Islet of Langerhans (tissue), 1 donor: ENCODE results near the gene AUH.

Source experiments
- FAIRE-seq: peaks from one replicate; lab custom pipeline; 2011; peaks lifted over from hg19 to GRCh38; lab: Jason Lieb, UNC

The AUH gene

GRCh38 chr9:91187965-91188344 is 173.8 kb downstream of the AUH start:
- no peak for FAIRE-seq

- FAIRE-seq = no peak
Measured at GRCh38 chr9:91187311-91187964, 174.3 kb downstream of the AUH start.

GRCh38 chr9:91186632-91187108 is 175.0 kb downstream of the AUH start:
- FAIRE-seq = no peak

GRCh38 chr9:91185193-91185886 is 176.4 kb downstream of the AUH start:
- no peak for FAIRE-seq

GRCh38 chr9:91182429-91183225 is 179.1 kb downstream of the AUH start:
- no peak for FAIRE-seq

GRCh38 chr9:91181541-91181940 is 180.2 kb downstream of the AUH start:
- no peak for FAIRE-seq

GRCh38 chr9:91180930-91181268 is 180.8 kb downstream of the AUH start:
- FAIRE-seq = no peak

DNA sequence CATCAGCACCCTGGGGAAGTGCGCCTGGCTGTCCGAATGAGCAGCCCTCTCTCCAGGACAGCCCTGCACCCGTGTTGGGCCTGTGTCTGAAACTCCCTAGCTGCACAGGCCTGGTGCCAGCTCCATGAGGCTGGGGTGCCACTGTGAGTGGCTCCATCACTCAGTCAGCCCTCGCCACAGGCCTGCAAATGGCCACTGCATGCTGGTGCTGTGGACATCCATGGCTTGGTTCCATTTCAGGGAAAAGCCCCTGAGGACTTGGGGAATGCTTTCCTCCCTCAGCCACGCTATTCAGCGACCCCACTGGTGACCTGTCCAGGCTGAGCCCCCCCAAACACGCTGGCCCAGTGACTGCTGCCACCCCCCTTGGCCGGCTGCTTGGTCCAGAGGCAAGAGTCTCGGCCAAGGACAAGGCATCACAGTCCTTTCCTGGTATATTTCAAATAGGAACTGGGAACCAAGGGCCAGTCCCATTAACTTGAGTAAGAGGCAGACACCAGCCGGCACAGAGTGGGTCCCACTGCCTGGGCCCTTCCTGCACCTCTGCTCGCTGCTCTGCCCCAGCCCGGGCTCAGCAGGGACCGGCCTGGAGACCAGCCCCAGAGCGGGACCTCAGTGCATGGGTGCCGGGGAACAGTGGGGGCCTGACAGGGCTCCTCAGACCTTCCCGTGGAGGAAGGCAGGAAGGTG is 181.3 kb downstream of the AUH start:
- no peak for FAIRE-seq

GRCh38 chr9:91179237-91180138 is 182.2 kb downstream of the AUH start:
- no peak for FAIRE-seq

DNA sequence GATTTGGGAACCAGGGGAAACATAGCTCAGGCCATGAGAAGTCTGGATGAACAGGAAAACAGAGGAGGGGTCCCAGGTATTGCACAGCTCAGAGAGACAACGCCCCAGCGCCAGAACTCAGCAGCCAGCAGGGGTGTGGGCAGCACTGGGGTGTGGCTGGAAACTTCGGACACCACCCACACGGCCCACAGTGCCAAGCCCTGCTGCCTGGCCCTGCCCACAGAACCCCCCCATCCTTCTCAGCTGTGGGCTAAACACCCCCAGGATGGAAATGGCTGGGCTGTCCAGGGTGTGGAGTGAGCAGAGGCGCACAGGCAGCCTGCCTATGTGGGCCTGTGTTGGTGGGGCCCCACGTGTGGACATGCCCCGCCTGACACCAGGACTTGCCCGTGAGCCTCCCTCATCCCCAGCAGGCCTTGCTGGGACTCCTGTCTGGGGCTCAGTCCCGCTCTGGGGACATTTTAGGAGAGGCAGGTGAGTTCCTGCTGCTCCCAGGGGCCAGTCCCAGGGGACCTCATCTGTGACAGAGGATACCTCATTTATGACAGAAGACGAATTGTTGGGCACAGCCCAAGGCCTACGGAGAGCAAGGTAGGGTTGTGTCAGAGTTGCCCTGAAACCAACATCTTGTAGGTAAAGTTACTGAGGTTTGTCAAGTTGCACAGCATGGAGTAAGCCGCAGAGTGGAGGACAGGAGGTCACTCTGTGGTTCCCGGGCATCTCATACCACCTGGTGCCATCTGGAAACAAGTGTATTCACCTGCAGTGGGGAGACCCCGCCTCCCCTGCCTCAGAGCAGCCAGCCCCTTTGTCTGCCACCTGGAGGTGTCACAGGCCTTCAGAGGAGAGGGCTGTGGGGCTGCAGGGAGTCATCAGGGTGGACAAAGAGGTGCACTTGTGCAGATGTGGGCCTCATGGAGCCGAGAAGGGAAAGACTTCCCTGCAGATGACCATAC is 183.2 kb downstream of the AUH start:
- no peak for FAIRE-seq

DNA sequence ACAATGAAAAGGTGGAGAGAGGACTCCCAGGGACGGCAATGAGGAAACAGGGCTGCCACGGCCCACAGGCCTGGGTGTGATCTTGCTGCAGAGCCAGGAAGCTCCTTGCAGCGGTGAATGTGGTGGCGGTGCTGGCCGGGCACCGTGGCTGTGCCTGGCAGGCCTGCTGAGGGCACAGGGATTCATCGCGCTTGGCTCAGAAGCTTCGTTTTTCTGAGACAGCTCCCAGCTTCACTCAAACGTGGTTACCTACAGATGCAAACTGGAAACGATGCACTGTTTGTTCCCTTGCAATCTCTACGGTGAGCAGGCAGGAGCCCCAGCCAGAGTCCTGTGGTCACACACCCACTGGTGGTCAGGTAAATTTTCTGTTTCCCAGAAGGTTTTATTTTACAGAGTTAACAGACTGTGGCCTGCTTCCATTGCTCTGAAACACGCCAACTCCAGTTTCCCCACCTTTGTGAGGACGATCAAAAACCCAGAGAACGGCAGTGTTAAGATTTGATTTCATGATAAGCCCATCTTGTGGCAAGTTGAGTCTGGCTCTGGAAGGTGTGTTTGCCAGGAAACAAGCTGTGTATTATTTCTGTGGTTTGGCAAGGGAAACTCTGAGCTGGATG is 183.9 kb downstream of the AUH start:
- no peak for FAIRE-seq

DNA sequence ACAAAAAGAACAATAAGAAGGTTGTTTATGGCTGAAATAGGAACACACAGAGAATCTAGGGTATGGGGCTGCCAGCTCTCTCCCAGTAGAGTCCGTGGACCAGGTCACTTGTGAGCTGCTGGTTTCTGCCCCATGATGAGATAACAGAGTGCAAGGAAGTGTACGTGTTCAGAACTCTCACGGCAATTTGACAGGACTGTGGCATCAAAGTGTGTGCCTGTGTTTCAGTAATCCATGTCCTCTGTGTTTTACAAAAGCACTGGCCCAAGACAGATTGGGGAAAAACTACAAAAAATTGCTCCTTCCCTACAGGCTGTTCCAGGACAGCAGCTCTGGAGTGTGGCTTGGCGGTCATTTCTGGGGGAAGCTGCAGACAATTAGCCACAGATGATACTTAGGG is 184.6 kb downstream of the AUH start:
- FAIRE-seq = no peak

DNA sequence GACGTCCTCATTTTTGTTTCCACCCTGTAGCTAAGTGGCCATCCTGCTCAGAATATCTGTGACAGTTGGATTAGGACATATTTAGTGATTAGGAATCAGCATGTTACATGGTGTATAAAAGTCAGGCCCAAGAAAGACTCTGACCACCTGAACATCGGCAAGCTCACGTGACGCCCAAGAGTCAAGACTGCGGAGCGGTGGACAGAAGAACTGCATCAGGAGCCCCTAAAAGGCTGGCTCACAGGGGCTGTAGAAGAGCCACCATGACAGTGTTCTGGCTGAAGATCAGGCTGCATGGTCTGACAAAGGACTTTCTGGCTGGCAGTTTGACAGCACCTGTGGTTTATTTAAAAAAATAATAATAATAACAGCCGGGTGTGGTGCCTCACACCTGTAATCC is 185.3 kb downstream of the AUH start:
- FAIRE-seq = no peak

DNA sequence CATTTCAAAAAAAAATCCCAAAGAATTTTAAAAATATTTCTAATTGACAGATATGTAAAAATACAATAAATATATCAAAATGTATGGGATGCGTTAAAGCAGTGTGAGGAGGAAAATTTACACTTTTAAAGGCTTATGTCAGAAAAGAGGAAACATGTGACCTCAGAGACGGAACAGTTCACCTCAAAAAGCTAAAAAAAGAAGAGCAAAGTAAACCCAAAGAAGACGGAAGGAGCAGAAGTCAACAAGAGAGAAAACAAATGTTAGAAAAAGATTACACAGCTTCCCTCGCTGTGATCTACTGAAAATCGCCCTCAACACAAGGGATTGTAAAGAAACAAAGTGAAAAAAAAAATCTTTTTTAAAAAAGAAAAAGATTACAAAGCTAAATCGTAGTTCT is 186.9 kb downstream of the AUH start:
- FAIRE-seq = no peak

DNA sequence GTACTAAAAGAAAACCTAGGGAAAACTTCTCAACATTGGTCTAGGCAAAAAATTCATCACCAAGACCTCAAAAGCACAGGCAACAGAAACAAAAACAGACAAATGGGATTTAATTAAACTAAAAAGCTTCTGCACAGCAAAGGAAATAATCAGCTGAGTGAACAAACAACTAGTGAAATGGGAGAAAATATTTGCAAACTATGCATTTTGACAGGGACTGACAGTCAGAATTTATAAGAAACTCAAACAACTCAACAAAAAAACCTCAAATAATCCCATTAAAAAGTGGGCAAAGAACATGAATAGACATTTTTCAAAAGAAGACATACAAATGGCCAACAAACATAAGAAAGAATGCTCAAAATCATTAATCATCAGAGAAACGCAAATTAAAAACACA is 189.4 kb downstream of the AUH start:
- no peak for FAIRE-seq

- no peak for FAIRE-seq
Measured at GRCh38 chr9:91170951-91171350, 190.8 kb downstream of the AUH start.

DNA sequence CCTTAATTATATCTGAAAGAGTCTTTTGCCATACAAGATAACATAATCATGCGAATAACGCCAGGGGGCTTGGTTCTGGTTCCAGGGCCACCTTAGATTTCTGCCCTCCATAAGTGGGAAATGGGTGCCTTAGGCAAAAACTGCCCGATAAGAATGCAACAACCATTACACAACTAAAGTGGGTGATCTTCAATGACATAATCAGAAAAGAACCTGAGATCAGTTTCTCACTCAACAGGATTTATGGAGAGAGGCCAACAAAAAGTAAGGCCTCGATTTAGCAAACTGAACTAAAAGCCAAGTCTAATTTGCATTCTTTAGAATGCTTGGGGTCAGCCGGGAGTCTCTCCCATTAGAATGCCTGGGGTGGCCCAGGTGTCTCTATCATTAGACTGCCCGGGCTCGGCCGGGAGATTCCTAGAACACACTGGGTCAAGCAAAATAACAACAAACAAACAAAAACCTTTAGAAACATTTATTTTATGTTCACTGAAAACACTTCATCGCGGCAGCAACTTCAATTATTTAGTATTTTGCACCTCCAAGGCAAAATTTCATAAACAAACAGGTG is 194.8 kb downstream of the AUH start:
- FAIRE-seq = no peak

- FAIRE-seq = no peak
Measured at GRCh38 chr9:91164724-91165520, 196.8 kb downstream of the AUH start.
